Measurements from ENCODE around the gene TAOK3. TPM values are rescaled to one million over a fixed set of nuclear protein-coding genes. Genes with fewer than 3 reads are reported as not detected.

TAOK3 gene
- total and polyA plus RNA-seq, 2 of the 8 experiments (the other 6 are each of a cell fraction or from before 2014, with no cell fraction given): 5.2 to 9.3 TPM

GRCh38 chr12:118371321-118372282, 1.1 kb downstream of the TAOK3 start (continued):
- TF ChIP-seq SIN3A (conservative IDR thresholded peaks at IDR 0.05 in 1 of 2, IDR thresholded peaks at IDR 0.05 in 1 of 2; ENCODE audit: low read depth in 1 of 2, low read length in 2 of 2): 0 out of 4 replicates have a peak, but pooled peaks of 1 of the 2 experiments have one; percentile 51
- TF ChIP-seq POU5F1 (IDR thresholded peaks at IDR 0.05; ENCODE audit: low read depth, low read length): no peak
